H1 (cell line): ENCODE measurements around the gene STARD9. TPM values are rescaled to one million over a fixed set of nuclear protein-coding genes. Genes with fewer than 3 reads are reported as not detected.

Source experiments
- CTCF ChIA-PET: fragments of 300-600 bp; sonication (Branson Sonifier 250); formaldehyde crosslinking; loops from one replicate; lab custom pipeline; 2021; ENCODE audit not compliant: partially characterized antibody; lab: Charles Lee
- POLR2A ChIA-PET: fragments of 300-600 bp; sonication (Branson Sonifier 250); formaldehyde crosslinking; loops from one replicate; lab custom pipeline; 2021; ENCODE audit warnings: inconsistent platforms; ENCODE audit not compliant: partially characterized antibody; lab: Charles Lee
- DNase-seq, 2 experiments: peaks; one replicate each; pipeline versions ENCODE4 v3.0.0 to v3.0.0-alpha.2; 2010 to 2022; ENCODE audit warnings: low spot score in 2 of 2, low read depth in 1 of 2, mixed read lengths in 1 of 2
- FAIRE-seq: peaks from 2 replicates; lab custom pipeline; 2011; peaks lifted over from hg19 to GRCh38; lab: Jason Lieb, UNC
- H2AFZ ChIP-seq: 2 replicates; pipeline ENCODE4 v1.8.1; 2012; ENCODE audit warnings: low read length, inconsistent platforms
- H2AK5ac ChIP-seq: 2 replicates; pipeline ENCODE4 v1.6.1; 2013; ENCODE audit warnings: low read depth, low read length
- H2BK120ac ChIP-seq: replicated peaks from 2 replicates; pipeline ENCODE3; 2013; ENCODE audit warnings: low read depth, low read length, inconsistent platforms
- H2BK12ac ChIP-seq: 2 replicates; pipeline ENCODE4 v1.6.1; 2013; ENCODE audit warnings: low read depth, low read length
- H2BK15ac ChIP-seq: 2 replicates; pipeline ENCODE4 v1.6.1; 2013; ENCODE audit warnings: low read length
- H2BK20ac ChIP-seq: 2 replicates; pipeline ENCODE4 v1.6.1; 2013; ENCODE audit warnings: low read length
- H2BK5ac ChIP-seq: 2 replicates; pipeline ENCODE4 v1.6.1; 2013; ENCODE audit warnings: low read depth, low read length
- H3K14ac ChIP-seq: 2 replicates; pipeline ENCODE4 v1.6.1; 2013; ENCODE audit warnings: inconsistent platforms; ENCODE audit not compliant: insufficient read length
- H3K18ac ChIP-seq: 2 replicates; pipeline ENCODE4 v1.6.1; 2013; ENCODE audit warnings: low read length; ENCODE audit errors: extremely low read depth
- H3K23ac ChIP-seq: 2 replicates; pipeline ENCODE4 v1.6.1; 2013; ENCODE audit warnings: inconsistent platforms; ENCODE audit not compliant: insufficient read length
- H3K23me2 ChIP-seq: 2 replicates; pipeline ENCODE4 v1.6.1; 2013; ENCODE audit warnings: low read depth, low read length
- H3K27ac ChIP-seq: 2 replicates; pipeline ENCODE4 v1.6.1; 2011; ENCODE audit warnings: low read depth, low read length, inconsistent platforms
- H3K27me3 ChIP-seq, 4 experiments: replicated peaks in 1 of 4; 1 replicate in 1 of 4; 2 replicates in 3 of 4; pipeline versions ENCODE4 v1.6.1 to v1.8.1; 2011 to 2013; ENCODE audit warnings: low read length in 3 of 4, mild to moderate bottlenecking in 3 of 4, inconsistent platforms in 2 of 4, mixed read lengths in 2 of 4, moderate library complexity in 1 of 4; ENCODE audit not compliant: control insufficient read depth in 3 of 4, insufficient read depth in 3 of 4; ENCODE audit errors: extremely low read depth in 1 of 4
- H3K36me3 ChIP-seq, 4 experiments: 2 replicates each; pipeline versions ENCODE4 v1.6.1 to v1.8.1; 2011 to 2013; ENCODE audit warnings: mild to moderate bottlenecking in 4 of 4, low read length in 3 of 4, moderate library complexity in 2 of 4, control low read depth in 1 of 4, inconsistent platforms in 1 of 4; ENCODE audit not compliant: insufficient read depth in 4 of 4, control insufficient read depth in 2 of 4
- H3K4ac ChIP-seq: replicated peaks from 2 replicates; pipeline ENCODE3; 2013; ENCODE audit warnings: low read length, low read depth, mixed read lengths, inconsistent platforms; ENCODE audit not compliant: insufficient read length
- H3K4me1 ChIP-seq, 4 experiments: replicated peaks in 1 of 4; 1 replicate in 1 of 4; 2 replicates in 3 of 4; pipeline versions ENCODE4 v1.6.1 to v1.8.1; 2011 to 2013; ENCODE audit warnings: low read length in 3 of 4, inconsistent platforms in 2 of 4, mixed read lengths in 1 of 4; ENCODE audit not compliant: insufficient read depth in 4 of 4, control insufficient read depth in 3 of 4
- H3K4me2 ChIP-seq, 2 experiments: 2 replicates each; pipeline versions ENCODE4 v1.6.1 to v1.8.1; 2011 to 2013; ENCODE audit warnings: low read depth in 2 of 2, low read length in 2 of 2, control low read depth in 1 of 2, inconsistent platforms in 1 of 2, mild to moderate bottlenecking in 1 of 2; ENCODE audit not compliant: insufficient read depth in 1 of 2
- H3K4me3 ChIP-seq, 4 experiments: fragments of 200-600, 300-600 bp in 1 of 4; sonication (generic), shearing (Covaris generic), sonication (Bioruptor Twin) in 1 of 4; 2 replicates each; pipeline versions ENCODE4 v1.5.1 to v1.8.1; 2011 to 2016; ENCODE audit warnings: low read length in 4 of 4, low read depth in 3 of 4, control low read depth in 2 of 4, inconsistent platforms in 2 of 4, mild to moderate bottlenecking in 2 of 4, mixed read lengths in 1 of 4, moderate library complexity in 1 of 4; ENCODE audit not compliant: insufficient read depth in 2 of 4; ENCODE audit errors: extremely low read depth in 1 of 4
- H3K56ac ChIP-seq: replicated peaks from 2 replicates; pipeline ENCODE3; 2013; ENCODE audit warnings: low read depth, mild to moderate bottlenecking, mixed read lengths, low read length, inconsistent platforms; ENCODE audit not compliant: insufficient read length
- H3K79me1 ChIP-seq: 2 replicates; pipeline ENCODE4 v1.6.1; 2013; ENCODE audit warnings: low read depth, low read length, control low read depth
- H3K79me2 ChIP-seq, 2 experiments: 2 replicates each; pipeline versions ENCODE4 v1.6.1 to v1.8.1; 2012 to 2013; ENCODE audit warnings: low read length in 2 of 2, mild to moderate bottlenecking in 2 of 2, inconsistent platforms in 1 of 2; ENCODE audit not compliant: insufficient read depth in 2 of 2, control insufficient read depth in 1 of 2
- H3K9ac ChIP-seq, 4 experiments: replicated peaks in 1 of 4; 1 replicate in 1 of 4; 2 replicates in 3 of 4; pipeline versions ENCODE4 v1.6.1 to v1.8.1; 2011 to 2013; ENCODE audit warnings: low read depth in 3 of 4, low read length in 3 of 4, control low read depth in 2 of 4, mild to moderate bottlenecking in 2 of 4, moderate library complexity in 2 of 4, inconsistent platforms in 1 of 4; ENCODE audit errors: extremely low read depth in 1 of 4
- H3K9me3 ChIP-seq, 2 experiments: 2 replicates each; pipeline versions ENCODE4 v1.6.1 to v1.8.1; 2012 to 2013; ENCODE audit warnings: mild to moderate bottlenecking in 2 of 2, moderate library complexity in 2 of 2, control low read depth in 1 of 2, inconsistent platforms in 1 of 2, low read depth in 1 of 2, low read length in 1 of 2, mixed read lengths in 1 of 2; ENCODE audit not compliant: insufficient read depth in 2 of 2
- H4K20me1 ChIP-seq, 2 experiments: replicated peaks in 1 of 2; 2 replicates each; pipeline versions ENCODE3 to v1.8.1; 2011 to 2013; ENCODE audit warnings: inconsistent platforms in 2 of 2, low read length in 2 of 2, mild to moderate bottlenecking in 1 of 2; ENCODE audit not compliant: insufficient read depth in 2 of 2, control insufficient read depth in 1 of 2
- H4K5ac ChIP-seq: 2 replicates; pipeline ENCODE4 v1.6.1; 2013; ENCODE audit warnings: low read length, low read depth, mixed read lengths, inconsistent platforms; ENCODE audit not compliant: insufficient read length
- H4K8ac ChIP-seq: 2 replicates; pipeline ENCODE4 v1.8.0; 2013; ENCODE audit warnings: mild to moderate bottlenecking, moderate library complexity, low read length, inconsistent platforms; ENCODE audit not compliant: insufficient read depth; ENCODE audit errors: extremely low read depth
- H4K91ac ChIP-seq: replicated peaks from 2 replicates; pipeline ENCODE3; 2013; ENCODE audit warnings: low read length, mixed read lengths, inconsistent platforms; ENCODE audit not compliant: insufficient read length
- ASH2L ChIP-seq: fragments of 200-600, 300-600 bp; sonication (generic); IDR thresholded peaks from one replicate; pipeline ENCODE4 v1.7.1; 2017; ENCODE audit warnings: low read length
- CEBPB ChIP-seq: IDR thresholded peaks from 2 replicates; pipeline ENCODE4 v1.6.1; 2012; ENCODE audit warnings: low read depth, low read length
- CHD1 ChIP-seq: IDR thresholded peaks from 2 replicates; pipeline ENCODE4 v1.6.1; 2012; ENCODE audit warnings: low read depth, low read length, improper control_type of control experiment
- GABPA ChIP-seq: IDR thresholded peaks from 2 replicates; pipeline ENCODE4 v1.6.1; 2011; ENCODE audit warnings: mild to moderate bottlenecking, low read length, moderate library complexity, borderline replicate concordance; ENCODE audit not compliant: insufficient read depth
- NANOG ChIP-seq: IDR thresholded peaks from 2 replicates; pipeline ENCODE4 v1.6.1; 2011; ENCODE audit warnings: low read length, low read depth, mild to moderate bottlenecking, inconsistent platforms; ENCODE audit not compliant: insufficient read depth, poor library complexity, severe bottlenecking
- SAP30 ChIP-seq: fragments of 300-600 bp; sonication (generic); IDR thresholded peaks from 2 replicates; pipeline ENCODE4 v1.7.1; 2012; ENCODE audit warnings: low read length, moderate library complexity, mild to moderate bottlenecking, inconsistent platforms; ENCODE audit not compliant: insufficient read depth, insufficient replicate concordance
- SIN3A ChIP-seq, 2 experiments: IDR thresholded peaks in 1 of 2; conservative IDR thresholded peaks in 1 of 2; 2 replicates each; pipeline ENCODE4 v1.6.1; 2011 to 2012; ENCODE audit warnings: low read length in 2 of 2, improper control_type of control experiment in 1 of 2, low read depth in 1 of 2, mild to moderate bottlenecking in 1 of 2
- SIX5 ChIP-seq: IDR thresholded peaks from 2 replicates; pipeline ENCODE4 v1.6.1; 2011; ENCODE audit warnings: mild to moderate bottlenecking, low read depth, low read length
- TCF12 ChIP-seq: IDR thresholded peaks from 2 replicates; pipeline ENCODE4 v1.6.1; 2011; ENCODE audit warnings: low read depth, mild to moderate bottlenecking, low read length
- TEAD4 ChIP-seq: IDR thresholded peaks from 2 replicates; pipeline ENCODE4 v1.6.1; 2012; ENCODE audit warnings: low read depth, low read length, inconsistent platforms, mixed read lengths
- polyA plus RNA-seq, 7 experiments: library from polyadenylated mRNA; depleted of rRNA in 3 of 7; stranded (reverse) in 5 of 7; unstranded in 2 of 7; fragments of >200 nt in 5 of 7; fragments of 200-250 nt in 2 of 7; gene quantifications; 1 replicate in 5 of 7; 2 replicates in 1 of 7; 4 replicates in 1 of 7; pipeline versions ENCODE4 v1.2.1 to v1.2.3, GENCODE V29; 2011 to 2013; ENCODE audit warnings: missing spikeins in 2 of 7, mixed read lengths in 2 of 7
- total RNA-seq: library from RNA; stranded (reverse); fragmentation: NEBNext Ultra II Directional; extraction: Animal tissue kit (Norgen Biotek cat#: 25700); gene quantifications from 2 replicates; pipeline ENCODE4 v1.2.1, GENCODE V29; 2021

STARD9 gene
- total and polyA plus RNA-seq, 2 of the 8 experiments (the other 6 are each of a cell fraction or from before 2014, with no cell fraction given): 2.8 to 7.0 TPM

GRCh38 chr15:42623951-42624350 is 48.5 kb downstream of the STARD9 start:
- Histone ChIP-seq H4K8ac (no peak overlapping the region), H4K91ac (no peak overlapping the region)

More at GRCh38 chr15:42623951-42624350, 48.5 kb downstream of the STARD9 start:
- Histone ChIP-seq H3K79me2 (no peaks in the 10 kb centered on the region), H2BK5ac (no peak overlapping the region), H3K79me1 (no peaks in the 10 kb centered on the region), H3K4me2 (no peak overlapping the region), H3K9ac (no peak overlapping the region; a peak in 1 of 7 replicates), H3K36me3 (no peaks in the 10 kb centered on the region), H3K14ac (no peak overlapping the region), H4K5ac (no peak overlapping the region), H4K20me1 (no peaks in the 10 kb centered on the region), H2BK15ac (no peak overlapping the region), H3K4me1 (peaks cover 2 to 7% (median 3%) of the 10 kb centered on the region in 4 experiments; a peak in 2 of 7 replicates), H3K4me3 (no peak overlapping the region), H3K23ac (no peak overlapping the region), H2BK12ac (no peak overlapping the region), H2BK20ac (no peak overlapping the region), H3K9me3 (no peaks in the 10 kb centered on the region), H3K56ac (no peak overlapping the region), H2BK120ac (peak overlapping the region; percentile 43), H2AK5ac (no peak overlapping the region), H2AFZ (no peak overlapping the region), H3K18ac (no peak overlapping the region), H3K27me3 (no peaks in the 10 kb centered on the region), H3K27ac (no peak overlapping the region), H3K4ac (no peak overlapping the region), H3K23me2 (no peaks in the 10 kb centered on the region)
- no peak for TF ChIP-seq NANOG
- no peak for TF ChIP-seq GABPA
- TF ChIP-seq SAP30: no peak
- no peak for TF ChIP-seq TEAD4
- no peak for TF ChIP-seq CHD1
- no peak for TF ChIP-seq SIN3A (conservative IDR thresholded peaks at IDR 0.05 in 1 of 2, IDR thresholded peaks at IDR 0.05 in 1 of 2; ENCODE audit: low read depth in 1 of 2, low read length in 2 of 2)
- TF ChIP-seq CEBPB: no peak
- TF ChIP-seq SIX5: no peak
- TF ChIP-seq TCF12: no peak
- no peak for TF ChIP-seq ASH2L
- DNase-seq: no peak
- FAIRE-seq: no peak
- ChIA-PET POLR2A (no interaction called here), CTCF (interaction anchor here (1.2 kb wide), 1 partner anchor 13 kb away, joined by 4 read pairs; no protein-coding TSS in a partner anchor)
